RPMI8226 (cell line): Measurements from ENCODE around the gene CHD5.

ENCODE experiments used
- DNase-seq: peaks from one replicate; pipeline ENCODE4 v3.0.0-alpha.2; 2015

CHD5 gene

GRCh38 chr1:6129313-6129712 lies 50.8 kb downstream of the CHD5 start:
- no peak for DNase-seq

GRCh38 chr1:6128276-6129081 lies 51.6 kb downstream of the CHD5 start:
- no peak for DNase-seq

- DNase-seq = peak; percentile 79
Measured at GRCh38 chr1:6127587-6128163, 52.4 kb downstream of the CHD5 start.

GRCh38 chr1:6126521-6127067 lies 53.5 kb downstream of the CHD5 start:
- no peak for DNase-seq

GRCh38 chr1:6126028-6126427 lies 54.1 kb downstream of the CHD5 start:
- DNase-seq = no peak

GRCh38 chr1:6125366-6125765 lies 54.8 kb downstream of the CHD5 start:
- no peak for DNase-seq

GRCh38 chr1:6124746-6125365 lies 55.3 kb downstream of the CHD5 start:
- no peak for DNase-seq

GRCh38 chr1:6124341-6124740 lies 55.8 kb downstream of the CHD5 start:
- DNase-seq = no peak

- no peak for DNase-seq
Measured at GRCh38 chr1:6123816-6124215, 56.3 kb downstream of the CHD5 start.

- no peak for DNase-seq
Measured at GRCh38 chr1:6123083-6123482, 57.0 kb downstream of the CHD5 start.

GRCh38 chr1:6121651-6122370 lies 58.3 kb downstream of the CHD5 start:
- no peak for DNase-seq

GRCh38 chr1:6121021-6121421 lies 59.1 kb downstream of the CHD5 start:
- no peak for DNase-seq

- no peak for DNase-seq
Measured at GRCh38 chr1:6118415-6118814, 61.7 kb downstream of the CHD5 start.

- no peak for DNase-seq
Measured at GRCh38 chr1:6117624-6118023, 62.5 kb downstream of the CHD5 start.

- DNase-seq = no peak
Measured at GRCh38 chr1:6117064-6117463, 63.1 kb downstream of the CHD5 start.

GRCh38 chr1:6116137-6116536 lies 64.0 kb downstream of the CHD5 start:
- no peak for DNase-seq

- DNase-seq = no peak
Measured at GRCh38 chr1:6113745-6114144, 66.4 kb downstream of the CHD5 start.

- no peak for DNase-seq
Measured at GRCh38 chr1:6113116-6113515, 67.0 kb downstream of the CHD5 start.

GRCh38 chr1:6112690-6113005 lies 67.5 kb downstream of the CHD5 start:
- no peak for DNase-seq

- DNase-seq = no peak
Measured at GRCh38 chr1:6111991-6112689, 68.0 kb downstream of the CHD5 start.

- DNase-seq = no peak
Measured at GRCh38 chr1:6111571-6111970, 68.5 kb downstream of the CHD5 start.

GRCh38 chr1:6110326-6110725 lies 69.8 kb downstream of the CHD5 start:
- DNase-seq = no peak

GRCh38 chr1:6109688-6110087 lies 70.4 kb downstream of the CHD5 start:
- DNase-seq = no peak
